ENCODE results near the gene SBF2.

The SBF2 gene

GRCh38 chr11:9953994-9954626 lies 339.9 kb downstream of the SBF2 start:
- Histone ChIP-seq H3K79me2 (ENCODE audit: insufficient read depth, low read length) (no peaks in the 10 kb centered on the region), H2AFZ (ENCODE audit: low read depth, low read length, severe bottlenecking) (no peak overlapping the region), H3K9me2 (replicated peaks; ENCODE audit: insufficient read depth, low read length) (no peaks in the 10 kb centered on the region), H3F3A (ENCODE audit: insufficient read depth) (no peaks in the 10 kb centered on the region), H3K9ac (ENCODE audit: low read length) (no peak overlapping the region), H3K27ac (ENCODE audit: low read depth, low read length) (no peak overlapping the region), H3K36me3 (ENCODE audit: low read length) (no peaks in the 10 kb centered on the region), H3K4me2 (ENCODE audit: low read depth, low read length, poor library complexity, severe bottlenecking) (no peak overlapping the region), H4K20me1 (ENCODE audit: low read depth, low read length) (no peaks in the 10 kb centered on the region), H3K4me3 (ENCODE audit: insufficient read depth, low read length, poor library complexity, severe bottlenecking) (no peak overlapping the region), H3K9me3 (ENCODE audit: insufficient read depth, low read length) (no peaks in the 10 kb centered on the region), H3K27me3 (ENCODE audit: low read length) (no peaks in the 10 kb centered on the region)
- TF ChIP-seq CTCF (IDR thresholded peaks at IDR 0.05; ENCODE audit: insufficient read depth, low read length, poor library complexity, severe bottlenecking) (no peak), EZH2phosphoT487 (conservative IDR thresholded peaks at IDR 0.05; ENCODE audit: low read length) (no peak)

GRCh38 chr11:9952511-9953196 lies 341.4 kb downstream of the SBF2 start:
- no peaks in the 10 kb centered on the region for H3F3A ChIP-seq (ENCODE audit: insufficient read depth)
- H3K9ac ChIP-seq (ENCODE audit: low read length), result no peak overlapping the region
- no peak overlapping the region for H3K27ac ChIP-seq (ENCODE audit: low read depth, low read length)
- no peaks in the 10 kb centered on the region for H3K36me3 ChIP-seq (ENCODE audit: low read length)
- H2AFZ ChIP-seq (ENCODE audit: low read depth, low read length, severe bottlenecking), result no peak overlapping the region
- H3K9me3 ChIP-seq (ENCODE audit: insufficient read depth, low read length), result no peaks in the 10 kb centered on the region
- no peak for TF ChIP-seq EZH2phosphoT487 (conservative IDR thresholded peaks at IDR 0.05; ENCODE audit: low read length)
- TF ChIP-seq CTCF (IDR thresholded peaks at IDR 0.05; ENCODE audit: insufficient read depth, low read length, poor library complexity, severe bottlenecking), result no peak
- no peaks in the 10 kb centered on the region for H4K20me1 ChIP-seq (ENCODE audit: low read depth, low read length)
- no peak overlapping the region for H3K4me3 ChIP-seq (ENCODE audit: insufficient read depth, low read length, poor library complexity, severe bottlenecking)
- H3K27me3 ChIP-seq (ENCODE audit: low read length), result no peaks in the 10 kb centered on the region
- no peaks in the 10 kb centered on the region for H3K9me2 ChIP-seq (replicated peaks; ENCODE audit: insufficient read depth, low read length)
- no peak overlapping the region for H3K4me2 ChIP-seq (ENCODE audit: low read depth, low read length, poor library complexity, severe bottlenecking)
- no peaks in the 10 kb centered on the region for H3K79me2 ChIP-seq (ENCODE audit: insufficient read depth, low read length)

GRCh38 chr11:9951807-9952206 lies 342.2 kb downstream of the SBF2 start:
- no peaks in the 10 kb centered on the region for H3K27me3 ChIP-seq (ENCODE audit: low read length)
- no peaks in the 10 kb centered on the region for H4K20me1 ChIP-seq (ENCODE audit: low read depth, low read length)
- H3K9ac ChIP-seq (ENCODE audit: low read length), result no peak overlapping the region
- no peaks in the 10 kb centered on the region for H3F3A ChIP-seq (ENCODE audit: insufficient read depth)
- H3K4me3 ChIP-seq (ENCODE audit: insufficient read depth, low read length, poor library complexity, severe bottlenecking), result no peak overlapping the region
- TF ChIP-seq CTCF (IDR thresholded peaks at IDR 0.05; ENCODE audit: insufficient read depth, low read length, poor library complexity, severe bottlenecking), result no peak
- no peak for TF ChIP-seq EZH2phosphoT487 (conservative IDR thresholded peaks at IDR 0.05; ENCODE audit: low read length)
- no peak overlapping the region for H3K4me2 ChIP-seq (ENCODE audit: low read depth, low read length, poor library complexity, severe bottlenecking)
- no peaks in the 10 kb centered on the region for H3K36me3 ChIP-seq (ENCODE audit: low read length)
- no peak overlapping the region for H2AFZ ChIP-seq (ENCODE audit: low read depth, low read length, severe bottlenecking)
- no peaks in the 10 kb centered on the region for H3K9me3 ChIP-seq (ENCODE audit: insufficient read depth, low read length)
- H3K79me2 ChIP-seq (ENCODE audit: insufficient read depth, low read length), result no peaks in the 10 kb centered on the region
- no peaks in the 10 kb centered on the region for H3K9me2 ChIP-seq (replicated peaks; ENCODE audit: insufficient read depth, low read length)
- H3K27ac ChIP-seq (ENCODE audit: low read depth, low read length), result no peak overlapping the region

All from SU-DHL-6 (cell line).